ENCODE results near the gene CALML6. TPM values are rescaled to one million over a fixed set of nuclear protein-coding genes. Genes with fewer than 3 reads are reported as not detected.
A peak's percentile ranks its signal among the peaks of the same experiment; 100 is the strongest.

Gene CALML6
- total RNA-seq, 2 donors from 2014 or later, result 1.0 to 4.3 TPM

DNA sequence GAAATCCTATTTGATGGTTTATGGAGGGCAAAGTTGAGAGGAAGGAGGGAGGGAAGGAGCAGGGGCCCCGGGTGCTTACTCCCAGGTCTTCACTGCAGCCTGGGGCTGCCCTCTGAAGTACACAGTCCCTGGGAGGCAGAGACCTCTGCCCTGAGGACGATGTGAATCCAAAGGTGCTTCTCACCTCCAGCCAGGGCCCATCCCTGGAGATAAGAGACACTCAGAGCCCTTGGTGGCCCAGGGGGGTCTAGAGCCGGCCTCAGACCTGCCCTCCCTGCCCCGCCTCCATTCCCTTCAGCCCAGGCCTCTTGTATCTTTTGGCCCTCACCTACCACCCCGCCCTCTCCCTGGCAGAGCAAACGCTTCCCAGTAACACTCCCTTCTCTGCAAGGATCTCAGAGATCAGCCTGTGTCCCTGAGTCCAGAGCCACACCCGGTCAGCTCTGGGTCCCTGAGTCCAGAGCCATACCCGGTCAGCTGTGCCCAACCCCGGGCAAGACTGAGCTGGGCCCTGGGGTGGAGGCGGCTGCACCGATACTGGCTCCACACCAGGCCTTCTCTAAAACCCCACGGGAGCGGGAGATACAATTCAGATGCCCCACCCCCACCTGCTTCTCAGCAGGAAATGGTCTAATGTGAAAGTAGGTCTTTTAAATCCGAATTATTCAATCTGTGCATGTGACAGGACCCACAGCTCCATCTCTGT is 20.6 kb upstream of the CALML6 start:
- ATAC-seq (no peak), DNase-seq (peak in 3 of 4 donors; percentile 30 to 61 (median 52))
- H3K27ac ChIP-seq, result peak overlapping the region in 1 of 4 donors; percentile 12
- no peak overlapping the region for H3K4me3 ChIP-seq
- no peaks in the 10 kb centered on the region for H3K27me3 ChIP-seq
- H3K9me3 ChIP-seq, result no peaks in the 10 kb centered on the region
- WGBS, 2 donors, result 5 to 14% methylated on average over 13 to 14 of the region's 14 CpGs
- H3K4me1 ChIP-seq, result peaks cover 37% of the 10 kb centered on the region
- intact Hi-C loops (cut with DNase I), result no loop called here
- TF ChIP-seq, protein P1, sequence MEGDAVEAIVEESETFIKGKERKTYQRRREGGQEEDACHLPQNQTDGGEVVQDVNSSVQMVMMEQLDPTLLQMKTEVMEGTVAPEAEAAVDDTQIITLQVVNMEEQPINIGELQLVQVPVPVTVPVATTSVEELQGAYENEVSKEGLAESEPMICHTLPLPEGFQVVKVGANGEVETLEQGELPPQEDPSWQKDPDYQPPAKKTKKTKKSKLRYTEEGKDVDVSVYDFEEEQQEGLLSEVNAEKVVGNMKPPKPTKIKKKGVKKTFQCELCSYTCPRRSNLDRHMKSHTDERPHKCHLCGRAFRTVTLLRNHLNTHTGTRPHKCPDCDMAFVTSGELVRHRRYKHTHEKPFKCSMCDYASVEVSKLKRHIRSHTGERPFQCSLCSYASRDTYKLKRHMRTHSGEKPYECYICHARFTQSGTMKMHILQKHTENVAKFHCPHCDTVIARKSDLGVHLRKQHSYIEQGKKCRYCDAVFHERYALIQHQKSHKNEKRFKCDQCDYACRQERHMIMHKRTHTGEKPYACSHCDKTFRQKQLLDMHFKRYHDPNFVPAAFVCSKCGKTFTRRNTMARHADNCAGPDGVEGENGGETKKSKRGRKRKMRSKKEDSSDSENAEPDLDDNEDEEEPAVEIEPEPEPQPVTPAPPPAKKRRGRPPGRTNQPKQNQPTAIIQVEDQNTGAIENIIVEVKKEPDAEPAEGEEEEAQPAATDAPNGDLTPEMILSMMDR (IDR thresholded peaks at IDR 0.05), result no peak
- no peak for TF ChIP-seq POLR2A (IDR thresholded peaks at IDR 0.05)
- no peaks in the 10 kb centered on the region for H3K36me3 ChIP-seq (replicated peaks in 1 of 2; ENCODE audit: insufficient read depth in 1 of 2, low read depth in 2 of 2)

DNA sequence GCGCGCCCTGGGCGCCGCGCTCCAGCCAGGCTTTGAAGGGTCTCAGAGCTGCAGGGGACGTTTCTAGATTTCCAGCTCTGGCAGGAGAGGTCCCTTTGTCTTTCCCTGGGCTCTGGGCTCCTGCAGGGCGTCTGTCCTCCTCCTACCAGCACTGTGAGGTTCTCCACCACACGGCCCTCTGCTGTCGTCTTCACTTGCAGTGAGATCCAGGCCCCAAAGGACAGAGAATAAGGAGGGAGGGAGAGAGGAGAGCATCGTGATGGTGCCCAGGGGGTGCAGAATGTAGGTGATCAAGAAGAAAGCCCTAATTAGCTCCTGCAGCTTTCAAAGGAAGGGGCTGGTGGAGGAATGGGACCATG is 20.0 kb upstream of the CALML6 start:
- no peak for TF ChIP-seq POLR2A (IDR thresholded peaks at IDR 0.05)
- TF ChIP-seq, protein P1 (IDR thresholded peaks at IDR 0.05), result no peak
- intact Hi-C loops (cut with DNase I), result no loop called here
- H3K27me3 ChIP-seq, result no peaks in the 10 kb centered on the region
- DNase-seq (no peak), ATAC-seq (no peak)
- 18 to 38% methylated on average over 4 to 10 of the region's 10 CpGs for WGBS, 2 donors
- H3K4me1 ChIP-seq, result peaks cover 36% of the 10 kb centered on the region
- H3K9me3 ChIP-seq, result no peaks in the 10 kb centered on the region
- H3K4me3 ChIP-seq, result no peak overlapping the region
- no peaks in the 10 kb centered on the region for H3K36me3 ChIP-seq (replicated peaks in 1 of 2; ENCODE audit: insufficient read depth in 1 of 2, low read depth in 2 of 2)
- H3K27ac ChIP-seq, result peak overlapping the region in 1 of 4 donors; percentile 12

DNA sequence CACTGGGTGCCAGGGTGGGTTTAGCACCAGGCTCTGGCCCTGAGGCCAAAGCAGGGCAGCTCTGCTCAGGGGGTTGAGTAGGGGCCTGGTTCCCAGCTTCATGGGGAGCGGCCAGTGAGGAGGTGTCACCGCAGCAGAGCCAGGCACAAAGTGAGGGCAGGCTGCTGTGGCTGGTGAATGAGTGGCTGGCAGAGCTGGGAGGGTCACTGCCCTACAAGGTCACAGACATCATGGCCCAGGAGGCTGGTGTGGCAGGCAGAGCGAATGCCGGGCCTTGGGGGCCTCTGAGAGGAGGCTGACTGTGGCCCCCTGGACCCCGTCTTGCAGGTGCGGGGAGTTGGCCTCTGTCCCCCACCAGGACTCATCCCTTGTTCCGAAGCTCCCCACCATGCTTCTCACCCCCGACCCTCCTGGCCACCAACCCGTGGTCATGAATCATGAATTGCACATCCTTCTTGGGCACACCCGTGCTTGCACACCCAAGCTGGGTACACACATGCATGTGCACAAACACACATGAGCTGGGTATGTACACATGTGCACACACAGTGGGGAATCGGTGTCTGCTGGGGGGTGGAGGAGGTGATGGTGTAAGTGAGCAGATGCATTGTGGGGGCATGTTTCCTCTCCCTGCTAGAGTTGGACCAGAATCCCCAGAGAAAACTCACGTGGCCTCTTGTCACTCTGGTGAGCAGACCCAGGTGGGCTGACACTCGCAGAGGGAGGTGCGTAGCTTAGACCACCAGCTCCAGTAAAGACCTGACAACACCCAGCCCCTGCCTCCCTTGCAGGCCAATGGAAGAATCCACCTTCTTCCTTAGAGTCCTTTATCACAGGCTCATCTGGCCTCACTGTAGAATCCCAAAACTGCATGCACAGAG is 19.4 kb upstream of the CALML6 start:
- Histone ChIP-seq H3K9me3 (no peaks in the 10 kb centered on the region), H3K36me3 (replicated peaks in 1 of 2; ENCODE audit: insufficient read depth in 1 of 2, low read depth in 2 of 2) (no peaks in the 10 kb centered on the region), H3K4me1 (peaks cover 36% of the 10 kb centered on the region), H3K4me3 (no peak overlapping the region), H3K27me3 (no peaks in the 10 kb centered on the region), H3K27ac (no peak overlapping the region)
- intact Hi-C loops (cut with DNase I), result no loop called here
- no peak for ATAC-seq
- TF ChIP-seq POLR2A (IDR thresholded peaks at IDR 0.05), result no peak
- TF ChIP-seq, protein P1 (IDR thresholded peaks at IDR 0.05), result no peak
- no peak for DNase-seq
- 65 to 68% methylated on average over 4 to 14 of the region's 14 CpGs for WGBS, 2 donors

DNA sequence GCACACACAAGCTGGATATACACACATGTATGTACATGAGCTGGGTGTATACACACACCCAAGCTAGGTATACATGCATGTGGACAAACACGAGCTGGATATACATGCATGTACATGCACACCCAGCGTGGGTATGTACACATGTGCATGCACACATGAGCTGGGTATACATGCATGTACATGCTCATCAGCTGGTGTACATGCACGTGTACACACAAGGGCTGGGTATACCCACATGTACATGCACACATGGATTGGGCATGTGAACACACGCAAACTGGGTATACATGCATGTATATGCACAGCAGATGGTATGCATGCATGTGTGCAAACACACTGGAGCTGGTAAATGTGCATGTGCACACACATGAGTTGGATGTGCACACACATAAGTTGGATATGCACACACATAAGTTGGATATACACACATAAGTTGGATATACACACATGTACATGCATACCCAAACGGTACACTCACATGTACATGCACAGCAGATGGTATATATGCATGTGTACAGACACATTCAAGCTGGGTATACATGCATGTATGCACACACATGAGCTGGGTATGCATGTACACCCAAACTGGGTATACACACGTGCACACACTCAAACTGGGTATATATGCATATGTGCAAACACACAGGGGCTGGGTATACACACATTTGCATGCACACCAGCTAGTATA is 16.7 kb upstream of the CALML6 start:
- ATAC-seq, result no peak
- WGBS, 2 donors, result 77 to 79% methylated on average over 5 to 6 of the region's 6 CpGs
- H3K36me3 ChIP-seq (replicated peaks in 1 of 2; ENCODE audit: insufficient read depth in 1 of 2, low read depth in 2 of 2), result no peaks in the 10 kb centered on the region

More for the DNA sequence above, 16.7 kb upstream of the CALML6 start:
- intact Hi-C loops (cut with DNase I), result no loop called here
- H3K4me3 ChIP-seq, result no peak overlapping the region
- DNase-seq, result no peak
- no peaks in the 10 kb centered on the region for H3K27me3 ChIP-seq
- peaks cover 23% of the 10 kb centered on the region for H3K4me1 ChIP-seq
- no peak overlapping the region for H3K27ac ChIP-seq
- no peaks in the 10 kb centered on the region for H3K9me3 ChIP-seq
- TF ChIP-seq POLR2A (IDR thresholded peaks at IDR 0.05), result no peak
- TF ChIP-seq, protein P1 (IDR thresholded peaks at IDR 0.05), result peak in 1 of 7 experiments; percentile 23

Data from body of pancreas (tissue), 4 donors.